Epidermal melanocyte (primary cell): ENCODE measurements around the gene COX20.

ENCODE experiments used
- DNase-seq: peaks from one replicate; pipeline ENCODE4 v3.0.0; 2011; ENCODE audit warnings: low spot score; ENCODE audit not compliant: insufficient read length

The COX20 gene

GRCh38 chr1:244851546-244852231 is 16.2 kb downstream of the COX20 start:
- no peak for DNase-seq

- DNase-seq = no peak
Measured at GRCh38 chr1:244852694-244853093, 17.2 kb downstream of the COX20 start.

GRCh38 chr1:244854166-244854565 is 18.7 kb downstream of the COX20 start:
- no peak for DNase-seq

GRCh38 chr1:244854865-244855578 is 19.6 kb downstream of the COX20 start:
- no peak for DNase-seq

- DNase-seq = no peak
Measured at GRCh38 chr1:244857761-244858160, 22.3 kb downstream of the COX20 start.

GRCh38 chr1:244858357-244858756 is 22.9 kb downstream of the COX20 start:
- no peak for DNase-seq

GRCh38 chr1:244860078-244860477 is 24.6 kb downstream of the COX20 start:
- DNase-seq = no peak

- no peak for DNase-seq
Measured at GRCh38 chr1:244860914-244861610, 25.6 kb downstream of the COX20 start.

- no peak for DNase-seq
Measured at GRCh38 chr1:244861683-244862082, 26.2 kb downstream of the COX20 start.

- no peak for DNase-seq
Measured at GRCh38 chr1:244862354-244862698, 26.9 kb downstream of the COX20 start.

- peak; percentile 51 for DNase-seq
Measured at GRCh38 chr1:244862699-244863490, 27.4 kb downstream of the COX20 start.

- no peak for DNase-seq
Measured at GRCh38 chr1:244863491-244864252, 28.2 kb downstream of the COX20 start.

GRCh38 chr1:244864253-244865027 is 29.0 kb downstream of the COX20 start, which contains the start of gene HNRNPU:
TSS of gene HNRNPU (minus strand) at chr1:244864543. CDS start at chr1:244864307, 236 bp downstream.
- peak; percentile 67 for DNase-seq

GRCh38 chr1:244865028-244865371 is 29.5 kb downstream of the COX20 start:
- no peak for DNase-seq

- DNase-seq = no peak
Measured at GRCh38 chr1:244865820-244866219, 30.4 kb downstream of the COX20 start.

GRCh38 chr1:244866355-244866754 is 30.9 kb downstream of the COX20 start:
- no peak for DNase-seq

- no peak for DNase-seq
Measured at GRCh38 chr1:244868484-244869363, 33.3 kb downstream of the COX20 start.

- DNase-seq = no peak
Measured at GRCh38 chr1:244869364-244869827, 33.9 kb downstream of the COX20 start.

GRCh38 chr1:244869950-244870349 is 34.5 kb downstream of the COX20 start:
- no peak for DNase-seq
